KMS-11 (cell line): ENCODE results near the gene ELL2.

Experiments
- H2AFZ ChIP-seq: fragments of 200-600 bp; sonication (generic); 2 replicates; pipeline ENCODE4 v1.6.1; 2016; ENCODE audit warnings: antibody characterized with exemption, mixed run types, low read depth
- H3K27ac ChIP-seq: fragments of 200-600 bp; sonication (generic); 2 replicates; pipeline ENCODE4 v1.6.1; 2016; ENCODE audit warnings: mild to moderate bottlenecking, mixed run types
- H3K27me3 ChIP-seq: fragments of 200-600 bp; sonication (generic); 2 replicates; pipeline ENCODE4 v1.6.1; 2017; ENCODE audit warnings: mild to moderate bottlenecking, low read depth, mixed run types, moderate library complexity; ENCODE audit not compliant: insufficient read depth
- H3K36me3 ChIP-seq: fragments of 200-600 bp; sonication (generic); 2 replicates; pipeline ENCODE4 v1.6.1; 2017; ENCODE audit warnings: mild to moderate bottlenecking, mixed run types; ENCODE audit not compliant: insufficient read depth
- H3K4me1 ChIP-seq: fragments of 200-600 bp; sonication (generic); 2 replicates; pipeline ENCODE4 v1.6.1; 2016; ENCODE audit warnings: mild to moderate bottlenecking, low read depth, mixed run types; ENCODE audit not compliant: poor library complexity, severe bottlenecking
- H3K4me2 ChIP-seq: fragments of 200-600 bp; sonication (generic); 2 replicates; pipeline ENCODE4 v1.7.0; 2016; ENCODE audit warnings: mild to moderate bottlenecking, mixed run types
- H3K4me3 ChIP-seq: fragments of 200-600 bp; sonication (generic); IDR thresholded peaks from 2 replicates; pipeline ENCODE4 v1.6.1; 2017; ENCODE audit warnings: low read depth, low read length, mixed read lengths; ENCODE audit not compliant: insufficient read depth
- H3K79me2 ChIP-seq: fragments of 200-600 bp; sonication (generic); 2 replicates; pipeline ENCODE4 v1.6.1; 2016; ENCODE audit warnings: low read depth, mixed run types; ENCODE audit not compliant: insufficient read depth
- H3K9ac ChIP-seq: fragments of 200-600 bp; sonication (generic); 2 replicates; pipeline ENCODE4 v1.6.1; 2016; ENCODE audit warnings: mild to moderate bottlenecking, mixed run types
- H4K20me1 ChIP-seq: fragments of 200-600 bp; sonication (generic); 2 replicates; pipeline ENCODE4 v1.6.1; 2016; ENCODE audit warnings: mild to moderate bottlenecking, mixed run types; ENCODE audit not compliant: insufficient read depth
- CTCF ChIP-seq: fragments of 200-600 bp; sonication (generic); conservative IDR thresholded peaks from 2 replicates; pipeline ENCODE4 v1.6.1; 2017; ENCODE audit warnings: low read depth, mild to moderate bottlenecking, antibody characterized with exemption, low read length, moderate library complexity, mixed read lengths

ELL2 gene

GRCh38 chr5:95922798-95923197, 38.9 kb downstream of the ELL2 start:
- Histone ChIP-seq H3K4me1 (peaks cover 94% of the 10 kb centered on the region), H3K79me2 (peaks cover 73% of the 10 kb centered on the region), H3K27me3 (no peaks in the 10 kb centered on the region), H4K20me1 (no peaks in the 10 kb centered on the region), H3K4me2 (peak overlapping the region; percentile 91; the same call in 1 of the 2 replicates), H3K27ac (peak overlapping the region; percentile 74; the same call in 1 of the 2 replicates), H3K4me3 (peak overlapping the region; percentile 58), H3K36me3 (no peaks in the 10 kb centered on the region), H2AFZ (no peak overlapping the region), H3K9ac (no peak overlapping the region)
- no peak for TF ChIP-seq CTCF

GRCh38 chr5:95921501-95921900, 40.1 kb downstream of the ELL2 start:
- H3K4me1 ChIP-seq, result peaks cover 98% of the 10 kb centered on the region
- no peaks in the 10 kb centered on the region for H3K27me3 ChIP-seq
- H3K79me2 ChIP-seq, result peaks cover 80% of the 10 kb centered on the region
- H3K4me2 ChIP-seq, result no peak overlapping the region
- no peak overlapping the region for H3K9ac ChIP-seq
- H4K20me1 ChIP-seq, result no peaks in the 10 kb centered on the region
- H3K4me3 ChIP-seq, result no peak overlapping the region
- TF ChIP-seq CTCF, result no peak
- H3K36me3 ChIP-seq, result no peaks in the 10 kb centered on the region
- no peak overlapping the region for H3K27ac ChIP-seq
- H2AFZ ChIP-seq, result no peak overlapping the region

- no peaks in the 10 kb centered on the region for H4K20me1 ChIP-seq
- no peaks in the 10 kb centered on the region for H3K36me3 ChIP-seq
- H3K27ac ChIP-seq, result no peak overlapping the region
- H3K9ac ChIP-seq, result no peak overlapping the region
- no peak for TF ChIP-seq CTCF
- H3K27me3 ChIP-seq, result no peaks in the 10 kb centered on the region
- peaks cover 80% of the 10 kb centered on the region for H3K79me2 ChIP-seq
- no peak overlapping the region for H2AFZ ChIP-seq
- no peak overlapping the region for H3K4me2 ChIP-seq
- peaks cover 98% of the 10 kb centered on the region for H3K4me1 ChIP-seq
- no peak overlapping the region for H3K4me3 ChIP-seq
These were observed 40.8 kb downstream of the ELL2 start for GRCh38 chr5:95920822-95921221.

GRCh38 chr5:95919658-95920057, 42.0 kb downstream of the ELL2 start:
- Histone ChIP-seq H3K9ac (no peak overlapping the region), H3K27me3 (no peaks in the 10 kb centered on the region), H2AFZ (no peak overlapping the region), H3K79me2 (peaks cover 86% of the 10 kb centered on the region), H3K27ac (no peak overlapping the region), H4K20me1 (no peaks in the 10 kb centered on the region), H3K36me3 (no peaks in the 10 kb centered on the region), H3K4me2 (no peak overlapping the region), H3K4me1 (peaks cover 87% of the 10 kb centered on the region), H3K4me3 (no peak overlapping the region)
- TF ChIP-seq CTCF, result no peak
